HepG2 (cell line): Measurements from ENCODE around the gene TMEM269. TPM values are rescaled to one million over a fixed set of nuclear protein-coding genes. Genes with fewer than 3 reads are reported as not detected.

Source experiments
- ATAC-seq: fragments of 200-7000 bp; cut with Tn5 transposase; 3 replicates; pipeline ENCODE4 v1.9.1; 2020; ENCODE audit warnings: mild to moderate bottlenecking, moderate library complexity
- BruUV-seq: library from RNA; stranded (reverse); fragments of 400-500 nt; replicated peaks from 2 replicates; lab custom pipeline; 2021; lab: Mats Ljungman, UMichigan
- CTCF ChIA-PET: fragments of 300-600 bp; formaldehyde crosslinking; extraction: SDS; loops from one replicate; lab custom pipeline; 2021; ENCODE audit warnings: low total read pairs, inconsistent platforms, low intra/inter-chr PET ratio; lab: Yijun Ruan, JAX
- POLR2A ChIA-PET: fragments of 350-600 bp; sonication (Branson Sonifier 250); formaldehyde crosslinking; loops from one replicate; lab custom pipeline; 2020; ENCODE audit warnings: antibody characterized with exemption, inconsistent platforms; lab: Yijun Ruan, JAX
- DNase-seq: peaks from one replicate; pipeline ENCODE4 v3.0.0-alpha.2; 2015; ENCODE audit warnings: low spot score
- FAIRE-seq: peaks from 3 replicates; lab custom pipeline; 2011; peaks lifted over from hg19 to GRCh38; lab: Jason Lieb, UNC
- H2AFZ ChIP-seq: one replicate; pipeline ENCODE4 v1.6.1; 2011; ENCODE audit warnings: low read length, inconsistent platforms
- H3K27ac ChIP-seq: fragments of 300-600 bp; 3 replicates; pipeline ENCODE4 v1.8.0; 2011; ENCODE audit warnings: mixed run types, mild to moderate bottlenecking, mixed read lengths, low read length, inconsistent platforms; ENCODE audit not compliant: insufficient read depth; ENCODE audit errors: extremely low read length
- H3K27me3 ChIP-seq, 2 experiments: fragments of 200-600 bp in 1 of 2; 2 replicates in 1 of 2; 3 replicates in 1 of 2; pipeline versions ENCODE4 v1.6.0 to v1.8.0; 2011; ENCODE audit warnings: low read length in 2 of 2, mild to moderate bottlenecking in 2 of 2, moderate library complexity in 2 of 2, inconsistent platforms in 1 of 2; ENCODE audit not compliant: insufficient read depth in 2 of 2, control insufficient read depth in 1 of 2
- H3K36me3 ChIP-seq, 2 experiments: fragments of 200-600 bp in 1 of 2; replicated peaks in 1 of 2; 2 replicates in 1 of 2; 3 replicates in 1 of 2; pipeline versions ENCODE4 v1.5.1 to v1.8.0; 2011; ENCODE audit warnings: low read length in 2 of 2, inconsistent platforms in 1 of 2; ENCODE audit not compliant: insufficient read depth in 2 of 2, control insufficient read depth in 1 of 2
- H3K4me1 ChIP-seq: 2 replicates; pipeline ENCODE4 v1.5.1; 2012; ENCODE audit warnings: low read length, inconsistent platforms; ENCODE audit not compliant: insufficient read depth
- H3K4me2 ChIP-seq: 2 replicates; pipeline ENCODE4 v1.6.0; 2011; ENCODE audit warnings: low read depth, low read length, inconsistent platforms
- H3K4me3 ChIP-seq, 3 experiments: fragments of 200-600 bp in 1 of 3; sonication (generic), shearing (Covaris generic) in 1 of 3; replicated peaks in 1 of 3; 2 replicates each; pipeline ENCODE4 v1.5.1; 2011 to 2016; ENCODE audit warnings: low read length in 3 of 3, inconsistent platforms in 2 of 3, low read depth in 2 of 3, mild to moderate bottlenecking in 2 of 3, control low read depth in 1 of 3, mixed read lengths in 1 of 3; ENCODE audit not compliant: insufficient read depth in 1 of 3
- H3K79me2 ChIP-seq: one replicate; pipeline ENCODE4 v1.6.1; 2011; ENCODE audit warnings: low read length, inconsistent platforms; ENCODE audit not compliant: insufficient read depth
- H3K9ac ChIP-seq: 2 replicates; pipeline ENCODE4 v1.6.0; 2011; ENCODE audit warnings: mild to moderate bottlenecking, low read depth, low read length, inconsistent platforms; ENCODE audit not compliant: insufficient read depth
- H3K9me3 ChIP-seq: 2 replicates; pipeline ENCODE4 v1.5.1; 2012; ENCODE audit warnings: mild to moderate bottlenecking, low read length
- H4K20me1 ChIP-seq: 2 replicates; pipeline ENCODE4 v1.6.0; 2011; ENCODE audit warnings: inconsistent platforms, mild to moderate bottlenecking, low read length, moderate library complexity; ENCODE audit not compliant: insufficient read depth
- GABPA ChIP-seq, 2 experiments: IDR thresholded peaks; 2 replicates each; pipeline ENCODE4 v1.6.1; 2011 to 2016; ENCODE audit warnings: low read depth in 2 of 2, low read length in 1 of 2, missing biosample characterization in 1 of 2, missing genetic modification characterization in 1 of 2
- HNRNPL ChIP-seq: fragments of 200-400 bp; formaldehyde crosslinking; IDR thresholded peaks from 2 replicates; pipeline ENCODE4 v1.6.1; 2017; ENCODE audit warnings: mild to moderate bottlenecking, low read depth, low read length
- HNRNPUL1 ChIP-seq: fragments of 200-400 bp; formaldehyde crosslinking; IDR thresholded peaks from 2 replicates; pipeline ENCODE4 v1.6.1; 2017; ENCODE audit warnings: low read depth, mild to moderate bottlenecking, low read length, moderate library complexity
- KLF13 ChIP-seq: sonication (generic); formaldehyde crosslinking; IDR thresholded peaks from 2 replicates; pipeline ENCODE4 v1.4.0; 2020; ENCODE audit warnings: mild to moderate bottlenecking, missing genetic modification reagents
- MBD4 ChIP-seq: IDR thresholded peaks from 2 replicates; pipeline ENCODE4 v1.6.1; 2012; ENCODE audit warnings: low read length, inconsistent platforms, borderline replicate concordance
- NRL ChIP-seq: sonication (generic); formaldehyde crosslinking; IDR thresholded peaks from 2 replicates; pipeline ENCODE4 v1.5.0; 2020; ENCODE audit warnings: missing genetic modification reagents, mild to moderate bottlenecking, moderate library complexity, borderline replicate concordance
- PHF5A ChIP-seq: IDR thresholded peaks from one replicate; pipeline ENCODE4 v1.6.1; 2018; ENCODE audit warnings: low read depth, missing genetic modification reagents; ENCODE audit not compliant: unreplicated experiment
- TFDP1 ChIP-seq: IDR thresholded peaks from 2 replicates; pipeline ENCODE4 v1.6.1; 2016; ENCODE audit warnings: missing compliant biosample characterization, missing genetic modification reagents, borderline replicate concordance
- ZNF670 ChIP-seq: sonication (generic); formaldehyde crosslinking; IDR thresholded peaks from 2 replicates; pipeline ENCODE4 v1.8.0; 2022; ENCODE audit warnings: mild to moderate bottlenecking, missing genetic modification reagents, borderline replicate concordance
- WGBS: methylation state at CpG from one replicate; pipeline ENCODE4 v1.1.6; 2017; ENCODE audit warnings: low lambda C conversion rate; 5-methylcytosine and 5-hydroxymethylcytosine counted together
- in situ Hi-C: cut with HindIII; loops from 2 replicates; pipeline ENCODE4 v1.10.0; 2017; ENCODE audit warnings: low pct_unique_long_range_greater_than_20kb; ENCODE audit not compliant: extremely low pct_ligation_motif_present
- intact Hi-C: fragments of 100-400 bp; cut with micrococcal nuclease; formaldehyde crosslinking; loops from one replicate; pipeline ENCODE4 v1.10.0; 2022; ENCODE audit not compliant: unreplicated experiment
- polyA plus RNA-seq, 8 experiments: library from polyadenylated mRNA; depleted of rRNA in 3 of 8; stranded (reverse) in 7 of 8; unstranded in 1 of 8; fragments of >200 nt; fragmentation: Illumina TruSeq in 4 of 8; extraction: Trizol in 4 of 8; gene quantifications; 2 replicates each; pipeline versions ENCODE4 v1.2.1 to v1.2.3, GENCODE V29; 2011 to 2016; ENCODE audit warnings: low read depth in 4 of 8, missing spikeins in 1 of 8, mixed read lengths in 1 of 8; ENCODE audit not compliant: insufficient read depth in 1 of 8
- total RNA-seq, 5 experiments: library from RNA; depleted of rRNA; stranded (reverse); fragments of >200 nt; fragmentation: Illumina TruSeq; extraction: Trizol; gene quantifications; 2 replicates each; pipeline ENCODE4 v1.2.3, GENCODE V29; 2016; ENCODE audit warnings: low read depth in 1 of 5

TMEM269 gene
- total and polyA plus RNA-seq, 2 of the 13 experiments (the other 11 are each of a cell fraction or from before 2014, with no cell fraction given) = 0.15 to 0.21 TPM

DNA sequence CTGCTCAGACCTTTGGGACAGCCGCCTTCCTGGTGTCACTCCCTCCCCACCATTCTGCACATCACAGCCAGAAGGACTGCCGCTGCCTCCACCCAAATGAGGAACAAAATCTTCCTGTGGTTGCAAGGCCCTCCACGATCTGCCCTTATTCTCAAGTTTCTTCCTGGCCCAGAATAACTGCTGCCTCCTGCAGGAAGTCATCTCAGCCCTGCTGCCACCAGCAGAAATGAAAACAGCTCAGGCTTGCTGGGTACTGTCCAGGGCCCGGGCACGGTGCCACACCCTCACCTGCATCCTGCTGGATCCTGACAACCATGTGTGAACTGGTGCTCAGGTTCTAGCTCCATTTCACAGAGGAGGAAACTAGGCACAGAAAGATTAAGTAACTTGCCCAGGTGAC, 47.5 kb upstream of the TMEM269 start (continued):
- TF ChIP-seq HNRNPUL1 = no peak
- no peak for TF ChIP-seq KLF13
- TF ChIP-seq TFDP1 = no peak
- no peak for TF ChIP-seq PHF5A (CRISPR knock-in tag)
- TF ChIP-seq GABPA (IDR thresholded peaks at IDR 0.05; ENCODE audit: low read depth, low read length) = no peak
- TF ChIP-seq GABPA (CRISPR knock-in tag; IDR thresholded peaks at IDR 0.05; ENCODE audit: low read depth) = no peak
- TF ChIP-seq MBD4 = no peak

DNA sequence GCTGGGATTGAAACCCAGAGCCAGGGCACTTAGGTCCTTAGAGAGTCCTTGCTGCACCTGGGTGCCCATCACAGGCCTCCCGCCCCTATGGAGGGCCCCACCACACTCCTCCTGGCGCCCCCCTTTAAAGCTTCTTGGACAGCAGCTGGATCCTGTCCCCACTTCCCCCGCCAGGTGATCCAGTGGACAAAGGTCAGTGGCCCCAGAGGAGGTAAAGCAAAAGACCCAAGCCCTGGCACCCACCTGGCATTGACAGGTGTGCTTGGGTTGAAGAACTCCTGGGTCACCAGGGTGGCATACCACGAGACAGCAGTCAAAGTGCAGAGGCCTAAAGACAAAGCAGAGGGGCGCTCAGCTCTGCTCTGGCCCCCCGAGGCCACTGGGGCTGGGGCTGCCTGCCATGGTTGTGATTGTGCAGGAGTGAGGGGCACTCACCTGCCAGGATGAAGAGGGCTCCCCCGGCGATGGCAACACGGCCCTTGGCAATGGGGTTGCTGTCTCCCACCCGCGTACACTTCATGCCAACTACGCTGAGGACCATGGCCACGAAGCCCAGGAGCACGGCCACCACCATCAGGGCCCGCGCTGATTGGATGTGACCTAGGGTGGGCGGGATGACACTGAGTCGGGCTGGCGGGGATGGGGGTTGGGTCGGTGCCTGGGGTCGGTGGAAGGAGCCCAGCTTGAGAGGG, 46.7 kb upstream of the TMEM269 start:
- 88% methylated on average over 12 of the region's 21 CpGs for WGBS
- in situ Hi-C loops = loop anchor here (25.0 kb wide), 1 partner anchor 401 kb away; the partner anchor contains the start of gene FOXJ3
- ATAC-seq (no peak), DNase-seq (no peak), FAIRE-seq (no peak)
- TF ChIP-seq HNRNPL (0 out of 2 replicates have a peak, but pooled peaks have one; percentile 26), NRL (CRISPR knock-in tag) (no peak), ZNF670 (no peak)
- ChIA-PET CTCF (no interaction called here), POLR2A (interaction anchor here (3.6 kb wide), 1 partner anchor 29 kb away, joined by 28 read pairs; the partner anchor contains the start of genes C1orf50 and P3H1)
- H3K27me3 ChIP-seq = no peaks in the 10 kb centered on the region
- no peak overlapping the region for H3K9ac ChIP-seq
- H3K36me3 ChIP-seq = no peaks in the 10 kb centered on the region
- H3K4me1 ChIP-seq = peaks cover 84% of the 10 kb centered on the region
- H3K27ac ChIP-seq = no peak overlapping the region
- H3K79me2 ChIP-seq = no peaks in the 10 kb centered on the region
- H3K4me3 ChIP-seq = peak overlapping the region in 1 of 3 experiments; percentile 83; a peak in 1 of 6 replicates
- peak overlapping the region; percentile 98 for H3K4me2 ChIP-seq
- BruUV-seq = no TSS peak
- H4K20me1 ChIP-seq = no peaks in the 10 kb centered on the region
- intact Hi-C loops = no loop called here
- no peak overlapping the region for H2AFZ ChIP-seq
- H3K9me3 ChIP-seq = no peaks in the 10 kb centered on the region
